Lung (tissue), 12 donors: ENCODE measurements around the gene UBALD2. TPM values are rescaled to one million over a fixed set of nuclear protein-coding genes. Genes with fewer than 3 reads are reported as not detected.

ENCODE experiments used
- ATAC-seq: fragments of 200-7000 bp; cut with Tn5 transposase; one replicate; pipeline ENCODE4 v1.9.1; 2020; ENCODE audit warnings: moderate number of reproducible peaks; ENCODE audit not compliant: insufficient read depth, low FRiP score
- DNase-seq, 3 donors: peaks; one replicate each; pipeline ENCODE4 v3.0.0-alpha.2; 2013 to 2017
- H3K27ac ChIP-seq, 2 donors: one replicate each; pipeline ENCODE4 v1.5.1; 2013; ENCODE audit warnings: mild to moderate bottlenecking in 2 of 2, moderate library complexity in 2 of 2, control low read depth in 1 of 2, inconsistent platforms in 1 of 2, low read depth in 1 of 2, low read length in 1 of 2
- H3K27me3 ChIP-seq, 3 donors: one replicate each; pipeline ENCODE4 v1.5.1; 2013; ENCODE audit warnings: low read length in 2 of 3; ENCODE audit not compliant: control insufficient read depth in 3 of 3, insufficient read depth in 3 of 3
- H3K36me3 ChIP-seq, 4 donors: one replicate each; pipeline ENCODE4 v1.5.1; 2013; ENCODE audit warnings: low read length in 4 of 4, mild to moderate bottlenecking in 1 of 4, moderate library complexity in 1 of 4; ENCODE audit not compliant: control insufficient read depth in 4 of 4, insufficient read depth in 4 of 4
- H3K4me1 ChIP-seq, 5 donors: one replicate each; pipeline ENCODE4 v1.5.1; 2013; ENCODE audit warnings: low read length in 5 of 5, mild to moderate bottlenecking in 2 of 5, moderate library complexity in 1 of 5; ENCODE audit not compliant: control insufficient read depth in 5 of 5, insufficient read depth in 5 of 5
- H3K4me3 ChIP-seq: one replicate; pipeline ENCODE4 v1.5.1; 2013; ENCODE audit warnings: mild to moderate bottlenecking, control low read depth, moderate library complexity
- H3K9ac ChIP-seq, 2 donors: one replicate each; pipeline ENCODE4 v1.5.1; 2013; ENCODE audit warnings: low read length in 2 of 2, control low read depth in 1 of 2; ENCODE audit not compliant: insufficient read depth in 1 of 2
- H3K9me3 ChIP-seq, 4 donors: one replicate each; pipeline ENCODE4 v1.5.1; 2013; ENCODE audit warnings: low read length in 3 of 4, mild to moderate bottlenecking in 1 of 4, moderate library complexity in 1 of 4; ENCODE audit not compliant: control insufficient read depth in 4 of 4, insufficient read depth in 3 of 4
- WGBS, 2 donors: extraction: QIAGEN DNeasy Blood & Tissue Kit; methylation state at CpG; one replicate each; pipeline ENCODE4 v1.1.7; 2013; 5-methylcytosine and 5-hydroxymethylcytosine counted together
- polyA plus RNA-seq, 2 donors: library from polyadenylated mRNA; stranded (reverse); fragments of 200-250 nt; gene quantifications; one replicate each; pipeline ENCODE4 v1.2.1, GENCODE V29; 2013
- total RNA-seq, 2 donors: library from RNA; depleted of rRNA in 1 of 2; stranded (reverse); fragments of >200 nt in 1 of 2; gene quantifications; one replicate each; pipeline ENCODE4 v1.2.1, GENCODE V29; 2014 to 2021
- TF ChIP-seq, protein P1 (sequence below): IDR thresholded peaks from 2 replicates; pipeline ENCODE4 v1.5.1; 2012; ENCODE audit warnings: mild to moderate bottlenecking; ENCODE audit errors: control extremely low read depth, extremely low read depth
- donor health status: control.
- donor health status: control.
- donor health status: Bipolar disorder and iron deficiency.
- donor health status: healthy.
- donor health status: DM: yes; HTN: yes; CAD: no.

The UBALD2 gene
- total and polyA plus RNA-seq, 4 donors: 11.6 to 64.0 (median 58.5) TPM

DNA sequence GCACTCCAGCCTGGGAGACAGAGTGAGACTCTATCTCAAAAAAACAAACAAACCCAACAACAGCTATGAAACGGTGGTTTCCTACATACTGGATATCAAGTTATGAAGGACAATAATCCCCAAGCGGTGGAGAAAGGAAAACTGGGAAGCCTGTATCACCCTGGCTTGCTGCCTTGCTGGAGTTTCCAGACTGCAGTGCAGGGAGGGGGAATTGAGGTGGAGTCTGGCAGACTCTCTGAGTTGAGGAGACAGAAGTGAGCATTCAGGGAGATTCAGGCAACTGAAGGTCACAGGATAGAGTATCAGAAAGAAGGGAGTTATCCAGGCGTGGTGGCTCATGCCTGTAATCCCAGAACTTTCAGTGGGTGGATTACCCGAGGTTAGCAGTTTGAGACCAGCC, 31.0 kb downstream of the UBALD2 start:
- H3K4me1 ChIP-seq: no peaks in the 10 kb centered on the region
- WGBS, 2 donors: 73 to 77% methylated on average over 4 of the region's 4 CpGs
- H3K27ac ChIP-seq: no peak overlapping the region
- no peak for DNase-seq
- H3K27me3 ChIP-seq: no peaks in the 10 kb centered on the region
- peaks cover 0 to 11% (median 7%) of the 10 kb centered on the region in 4 donors for H3K36me3 ChIP-seq
- H3K9me3 ChIP-seq: peaks cover 0 to 3% (median 0%) of the 10 kb centered on the region in 4 donors
- no peak overlapping the region for H3K4me3 ChIP-seq
- TF ChIP-seq, protein P1, sequence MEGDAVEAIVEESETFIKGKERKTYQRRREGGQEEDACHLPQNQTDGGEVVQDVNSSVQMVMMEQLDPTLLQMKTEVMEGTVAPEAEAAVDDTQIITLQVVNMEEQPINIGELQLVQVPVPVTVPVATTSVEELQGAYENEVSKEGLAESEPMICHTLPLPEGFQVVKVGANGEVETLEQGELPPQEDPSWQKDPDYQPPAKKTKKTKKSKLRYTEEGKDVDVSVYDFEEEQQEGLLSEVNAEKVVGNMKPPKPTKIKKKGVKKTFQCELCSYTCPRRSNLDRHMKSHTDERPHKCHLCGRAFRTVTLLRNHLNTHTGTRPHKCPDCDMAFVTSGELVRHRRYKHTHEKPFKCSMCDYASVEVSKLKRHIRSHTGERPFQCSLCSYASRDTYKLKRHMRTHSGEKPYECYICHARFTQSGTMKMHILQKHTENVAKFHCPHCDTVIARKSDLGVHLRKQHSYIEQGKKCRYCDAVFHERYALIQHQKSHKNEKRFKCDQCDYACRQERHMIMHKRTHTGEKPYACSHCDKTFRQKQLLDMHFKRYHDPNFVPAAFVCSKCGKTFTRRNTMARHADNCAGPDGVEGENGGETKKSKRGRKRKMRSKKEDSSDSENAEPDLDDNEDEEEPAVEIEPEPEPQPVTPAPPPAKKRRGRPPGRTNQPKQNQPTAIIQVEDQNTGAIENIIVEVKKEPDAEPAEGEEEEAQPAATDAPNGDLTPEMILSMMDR: no peak
- no peak overlapping the region for H3K9ac ChIP-seq
- no peak for ATAC-seq

DNA sequence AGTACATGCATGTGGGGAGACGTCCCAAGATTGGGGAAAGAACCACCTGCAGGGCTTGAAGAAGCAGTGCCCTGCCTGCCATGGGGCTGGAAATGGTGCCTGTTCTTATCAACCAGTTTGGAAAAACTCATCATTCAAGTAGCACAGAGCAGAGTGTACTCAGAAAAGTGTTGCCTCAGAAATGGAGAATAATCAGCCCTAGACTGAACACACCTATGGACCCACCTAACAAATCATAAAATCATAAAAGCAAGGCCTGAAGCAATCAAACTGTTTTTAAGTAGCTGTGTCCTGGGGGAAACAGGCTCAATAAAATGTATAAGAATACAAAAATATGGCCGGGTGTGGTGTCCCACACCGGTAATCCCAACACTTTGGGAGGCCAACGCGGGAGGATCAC, 31.7 kb downstream of the UBALD2 start:
- TF ChIP-seq, protein P1: no peak
- Histone ChIP-seq H3K36me3 (peaks cover 0 to 11% (median 5%) of the 10 kb centered on the region in 4 donors), H3K27me3 (no peaks in the 10 kb centered on the region), H3K27ac (no peak overlapping the region), H3K4me3 (no peak overlapping the region), H3K9me3 (peaks cover 0 to 3% (median 0%) of the 10 kb centered on the region in 4 donors), H3K9ac (no peak overlapping the region), H3K4me1 (no peaks in the 10 kb centered on the region)
- DNase-seq (no peak), ATAC-seq (no peak)
- 95 to 96% methylated on average over 5 of the region's 5 CpGs for WGBS, 2 donors

DNA sequence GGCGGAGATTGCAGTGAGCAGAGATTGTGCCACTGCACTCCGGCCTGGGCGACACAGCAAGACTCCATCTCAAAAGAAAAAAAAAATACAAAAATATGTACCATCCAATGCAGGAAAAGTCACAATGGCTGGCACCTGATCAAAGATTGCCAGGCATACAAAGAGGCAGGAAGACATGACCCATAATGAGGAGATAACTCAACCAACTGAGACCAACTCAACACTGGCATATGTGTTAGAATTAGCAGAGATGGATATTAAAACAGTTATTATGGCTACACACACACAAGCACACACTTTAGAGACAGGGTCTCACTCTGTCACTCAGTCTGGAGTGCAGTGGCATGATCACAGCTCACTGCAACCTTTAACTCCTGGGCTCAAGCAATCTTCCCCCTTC, 32.3 kb downstream of the UBALD2 start:
- Histone ChIP-seq H3K4me1 (no peaks in the 10 kb centered on the region), H3K27ac (no peak overlapping the region), H3K9me3 (peaks cover 0 to 3% (median 0%) of the 10 kb centered on the region in 4 donors), H3K36me3 (peaks cover 0 to 8% (median 5%) of the 10 kb centered on the region in 4 donors), H3K4me3 (no peak overlapping the region), H3K27me3 (no peaks in the 10 kb centered on the region), H3K9ac (no peak overlapping the region)
- TF ChIP-seq, protein P1: no peak
- 71 to 90% methylated on average over 3 of the region's 3 CpGs for WGBS, 2 donors
- ATAC-seq (no peak), DNase-seq (no peak)
